Measurements from ENCODE around the gene KIF27.
A peak's percentile ranks its signal among the peaks of the same experiment; 100 is the strongest.
"Not testable (repeated sequence)": the region's sequence is repeated elsewhere in the genome, so short reads cannot be mapped to it uniquely, and the experiment has no call there.

The KIF27 gene, protein sequence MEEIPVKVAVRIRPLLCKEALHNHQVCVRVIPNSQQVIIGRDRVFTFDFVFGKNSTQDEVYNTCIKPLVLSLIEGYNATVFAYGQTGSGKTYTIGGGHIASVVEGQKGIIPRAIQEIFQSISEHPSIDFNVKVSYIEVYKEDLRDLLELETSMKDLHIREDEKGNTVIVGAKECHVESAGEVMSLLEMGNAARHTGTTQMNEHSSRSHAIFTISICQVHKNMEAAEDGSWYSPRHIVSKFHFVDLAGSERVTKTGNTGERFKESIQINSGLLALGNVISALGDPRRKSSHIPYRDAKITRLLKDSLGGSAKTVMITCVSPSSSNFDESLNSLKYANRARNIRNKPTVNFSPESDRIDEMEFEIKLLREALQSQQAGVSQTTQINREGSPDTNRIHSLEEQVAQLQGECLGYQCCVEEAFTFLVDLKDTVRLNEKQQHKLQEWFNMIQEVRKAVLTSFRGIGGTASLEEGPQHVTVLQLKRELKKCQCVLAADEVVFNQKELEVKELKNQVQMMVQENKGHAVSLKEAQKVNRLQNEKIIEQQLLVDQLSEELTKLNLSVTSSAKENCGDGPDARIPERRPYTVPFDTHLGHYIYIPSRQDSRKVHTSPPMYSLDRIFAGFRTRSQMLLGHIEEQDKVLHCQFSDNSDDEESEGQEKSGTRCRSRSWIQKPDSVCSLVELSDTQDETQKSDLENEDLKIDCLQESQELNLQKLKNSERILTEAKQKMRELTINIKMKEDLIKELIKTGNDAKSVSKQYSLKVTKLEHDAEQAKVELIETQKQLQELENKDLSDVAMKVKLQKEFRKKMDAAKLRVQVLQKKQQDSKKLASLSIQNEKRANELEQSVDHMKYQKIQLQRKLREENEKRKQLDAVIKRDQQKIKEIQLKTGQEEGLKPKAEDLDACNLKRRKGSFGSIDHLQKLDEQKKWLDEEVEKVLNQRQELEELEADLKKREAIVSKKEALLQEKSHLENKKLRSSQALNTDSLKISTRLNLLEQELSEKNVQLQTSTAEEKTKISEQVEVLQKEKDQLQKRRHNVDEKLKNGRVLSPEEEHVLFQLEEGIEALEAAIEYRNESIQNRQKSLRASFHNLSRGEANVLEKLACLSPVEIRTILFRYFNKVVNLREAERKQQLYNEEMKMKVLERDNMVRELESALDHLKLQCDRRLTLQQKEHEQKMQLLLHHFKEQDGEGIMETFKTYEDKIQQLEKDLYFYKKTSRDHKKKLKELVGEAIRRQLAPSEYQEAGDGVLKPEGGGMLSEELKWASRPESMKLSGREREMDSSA (N-terminal part only)

DNA sequence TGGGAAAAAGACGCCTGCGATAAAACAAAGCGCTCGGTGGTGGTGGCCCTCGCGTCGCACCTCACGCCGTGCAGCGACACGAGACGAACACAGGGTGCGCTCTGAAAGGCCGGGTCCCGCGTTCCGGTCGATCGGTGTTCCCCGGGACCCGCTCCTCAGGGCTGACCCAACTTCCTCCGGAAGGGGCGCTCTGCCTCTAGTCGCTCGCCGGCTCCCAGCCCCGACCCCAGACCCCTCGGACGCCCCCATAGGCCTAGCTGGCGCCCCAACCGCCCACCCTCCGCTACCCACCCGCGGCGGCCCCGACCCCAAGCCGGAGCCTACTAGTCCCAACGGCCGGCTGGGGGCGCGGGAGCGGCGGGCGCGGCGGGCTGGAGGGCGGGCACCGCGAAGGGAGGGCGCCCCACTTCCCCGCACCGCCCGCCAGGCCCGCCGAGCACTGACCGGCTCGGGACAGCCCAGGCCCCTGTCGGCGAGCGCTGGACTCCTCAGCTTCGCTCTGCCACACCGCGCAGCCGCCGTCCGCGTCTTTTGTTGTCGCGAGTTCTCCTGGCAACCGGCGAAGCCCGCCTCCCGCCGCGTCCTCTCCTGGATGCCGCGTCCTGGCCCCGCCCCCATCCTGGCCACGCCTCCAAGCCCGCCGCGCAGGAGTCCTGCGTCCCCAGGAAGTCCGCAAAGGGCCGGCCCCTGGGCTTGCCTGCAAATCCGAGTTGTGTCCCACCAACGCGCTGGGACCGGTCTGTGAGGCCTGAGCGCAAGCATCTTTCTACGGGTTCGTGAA, at the start of gene KIF27:
Gene KIF27, minus strand, starts transcription at position 506 of the 781 bp plus-strand sequence. CDS start 5,841 bp downstream, outside the sequence.
- intact Hi-C loops (cut with DNase I) = loop anchor here (5.0 kb wide), 1 partner anchor 56 kb away; no protein-coding TSS in a partner anchor
- peak; percentile 97 to 100 (median 99) for DNase-seq

DNA sequence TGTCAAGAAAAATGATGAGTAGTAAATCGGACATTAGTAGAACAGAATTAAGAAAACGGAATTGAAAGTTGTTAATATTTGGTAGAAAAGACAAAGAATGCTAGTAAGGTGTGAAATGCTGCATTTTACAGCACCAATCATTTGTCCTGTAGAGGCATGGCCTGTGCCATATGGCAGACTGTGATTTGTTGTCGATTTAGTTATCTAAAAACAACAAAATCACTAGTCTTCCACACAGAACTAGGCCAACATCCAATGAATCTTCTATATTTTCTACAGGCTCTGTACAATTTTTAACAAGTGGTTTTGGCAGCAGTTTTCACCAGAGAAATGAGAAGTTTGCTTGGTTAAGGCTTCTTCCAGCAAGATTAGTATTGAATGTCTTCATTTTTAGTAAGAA, 48.4 kb upstream of the KIF27 start:
- DNase-seq = no peak
- intact Hi-C loops (cut with DNase I) = no loop called here

DNA sequence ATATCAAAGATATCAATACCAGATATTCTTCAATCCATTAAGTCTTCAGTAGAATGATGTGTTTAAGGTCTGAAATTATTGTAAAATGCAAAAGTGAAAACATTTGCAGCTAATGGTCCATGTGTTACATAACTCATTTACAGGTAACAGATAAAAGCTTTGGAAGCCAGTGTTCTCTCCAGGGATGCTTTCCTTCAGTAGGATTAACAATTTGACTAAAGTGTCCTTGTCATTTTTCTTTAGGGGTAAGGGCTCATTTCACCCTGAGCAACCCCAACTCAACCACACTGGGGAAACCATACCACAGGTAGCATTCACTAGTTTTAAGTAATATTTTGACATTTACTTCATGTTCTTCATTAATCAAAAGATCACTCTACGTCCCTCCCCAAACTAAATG, 45.8 kb upstream of the KIF27 start:
- intact Hi-C loops (cut with DNase I) = no loop called here
- no peak for DNase-seq

DNA sequence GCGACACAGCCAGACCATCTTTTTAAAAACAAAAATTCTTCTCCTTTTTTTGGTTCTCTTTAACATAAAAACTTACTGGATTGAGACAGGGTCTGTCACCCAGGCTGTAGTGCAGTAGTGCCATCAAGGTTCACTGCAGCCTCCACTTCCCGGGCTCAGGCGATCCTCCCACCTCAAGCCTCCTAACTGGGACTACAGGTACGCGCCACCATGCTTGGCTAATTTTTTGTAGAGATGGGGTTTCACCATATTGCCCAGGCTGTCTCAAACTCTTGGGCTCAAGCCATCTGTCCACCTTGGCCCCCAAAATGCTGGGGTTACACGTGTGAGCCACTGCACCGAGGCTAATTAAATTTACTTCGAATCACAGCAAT, 45.0 kb upstream of the KIF27 start:
- peak in 1 of 10 donors; percentile 64 for DNase-seq
- intact Hi-C loops (cut with DNase I) = no loop called here

DNA sequence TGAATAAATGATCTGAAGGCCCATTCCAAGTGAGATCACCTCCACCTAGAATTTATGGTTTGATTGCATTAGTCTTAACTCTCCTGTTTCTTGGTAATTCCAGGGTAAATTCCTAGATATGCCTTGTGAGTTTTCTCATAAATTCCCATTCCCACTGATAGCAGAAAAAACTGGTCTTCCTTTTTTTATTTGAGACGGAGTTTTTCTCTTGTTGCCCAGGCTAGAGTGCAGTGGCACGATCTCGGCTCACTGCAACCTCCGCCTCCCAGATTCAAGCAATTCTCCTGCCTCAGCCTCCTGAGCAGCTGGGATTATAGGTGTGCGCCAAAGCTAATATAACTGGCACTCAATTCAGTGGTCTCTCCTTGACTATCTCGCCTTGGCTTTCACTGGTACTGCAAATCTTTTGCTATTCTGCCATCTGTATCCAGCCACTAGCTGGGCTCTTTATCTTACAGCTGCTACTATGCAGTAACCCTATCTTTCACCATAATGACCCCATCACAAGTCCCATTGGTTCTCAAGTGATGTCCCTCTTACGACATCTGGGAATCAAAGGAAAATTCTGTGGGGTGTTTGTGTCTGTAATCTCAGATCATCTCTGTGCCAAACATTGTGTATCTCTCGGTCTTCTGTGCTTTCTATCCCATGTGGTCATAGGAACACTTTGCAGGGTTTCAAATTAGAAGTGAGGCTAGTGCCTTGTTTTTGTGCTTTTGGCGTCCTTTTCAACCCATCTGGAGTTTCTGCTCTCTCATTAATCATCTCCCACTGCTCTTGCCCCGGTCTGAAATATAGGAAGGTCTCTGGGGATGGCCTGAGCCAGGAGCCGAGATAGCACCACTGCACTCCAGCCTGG, 44.3 kb upstream of the KIF27 start:
- DNase-seq = no peak
- intact Hi-C loops (cut with DNase I) = no loop called here

DNA sequence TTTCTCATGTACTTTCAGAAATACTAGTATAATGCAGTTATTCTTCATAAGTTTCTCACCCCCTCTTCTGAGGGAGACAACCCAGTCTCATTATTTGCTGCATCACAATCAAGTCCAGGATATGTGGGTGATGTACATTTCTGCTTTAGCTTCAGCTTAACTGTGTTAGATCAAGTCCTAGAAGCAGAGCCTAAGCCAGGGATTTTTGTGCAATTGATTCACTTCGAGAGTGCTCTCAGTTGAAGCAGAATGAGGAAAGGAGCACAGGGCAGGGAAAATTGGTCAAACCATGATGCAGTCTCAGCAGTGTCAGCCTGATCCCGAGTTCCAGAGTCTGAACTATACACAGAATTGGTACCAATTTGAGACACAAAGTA, 43.7 kb upstream of the KIF27 start:
- intact Hi-C loops (cut with DNase I) = no loop called here
- no peak for DNase-seq

DNA sequence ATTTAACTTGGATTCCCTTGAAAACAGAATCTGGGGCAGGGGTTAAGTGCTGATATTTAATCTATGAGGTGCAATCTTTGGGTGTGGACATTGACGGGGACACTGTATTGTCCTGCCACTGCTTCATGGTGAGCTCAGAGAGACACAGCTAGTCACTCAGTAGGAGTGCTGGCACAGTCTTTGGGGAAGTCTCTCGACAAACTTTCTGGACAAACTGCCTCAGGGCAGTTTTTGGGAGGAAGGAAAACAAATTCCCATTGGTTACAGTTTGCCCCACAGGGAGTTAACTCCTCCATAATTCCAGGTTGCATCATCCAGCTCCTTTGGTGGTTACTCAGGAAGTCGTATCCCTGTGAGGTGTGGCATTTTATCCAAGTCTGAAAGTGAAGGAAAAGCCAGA, 40.9 kb upstream of the KIF27 start:
- intact Hi-C loops (cut with DNase I) = no loop called here

DNA sequence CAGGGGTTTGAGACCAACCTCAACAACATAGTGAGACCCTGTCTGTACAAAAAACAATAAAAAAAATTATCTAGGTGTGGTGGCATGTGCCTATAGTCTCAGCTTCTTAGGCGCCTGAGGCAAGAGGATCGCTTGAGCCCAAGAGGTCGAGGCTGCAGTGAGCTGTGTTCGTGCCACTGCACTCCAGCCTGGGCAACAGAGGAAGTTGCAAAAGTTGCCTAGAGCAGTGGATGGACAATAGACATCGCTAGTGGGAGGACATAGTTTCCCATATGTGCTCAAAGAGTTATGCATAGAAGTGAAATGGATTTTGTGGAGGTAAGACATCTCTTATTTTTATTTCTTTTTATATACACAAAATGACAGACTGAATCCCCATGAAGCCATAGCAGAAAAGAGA, 39.8 kb upstream of the KIF27 start:
- DNase-seq = no peak
- intact Hi-C loops (cut with DNase I) = no loop called here

More for the DNA sequence above, 40.9 kb upstream of the KIF27 start:
- no peak for DNase-seq

DNA sequence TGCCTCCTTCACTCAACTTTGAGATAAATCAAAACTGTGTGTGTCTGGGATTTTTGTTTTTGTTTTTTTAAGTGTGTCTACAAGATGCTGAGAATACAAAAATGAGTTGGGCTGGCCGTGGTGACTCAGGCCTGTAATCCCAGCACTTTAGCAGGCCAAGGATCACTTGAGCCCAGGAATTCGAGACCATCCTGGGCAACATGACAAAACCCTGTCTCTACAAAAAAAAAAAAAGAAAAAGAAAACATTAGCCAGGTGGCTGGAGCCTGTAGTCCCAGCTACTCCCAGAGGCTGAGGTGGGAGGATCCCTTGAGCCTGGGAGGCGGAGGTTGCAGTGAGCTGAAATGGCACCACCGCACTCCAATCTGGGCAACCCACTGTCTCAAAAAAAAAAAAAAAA, 37.8 kb upstream of the KIF27 start:
- intact Hi-C loops (cut with DNase I) = no loop called here
- DNase-seq = no peak

DNA sequence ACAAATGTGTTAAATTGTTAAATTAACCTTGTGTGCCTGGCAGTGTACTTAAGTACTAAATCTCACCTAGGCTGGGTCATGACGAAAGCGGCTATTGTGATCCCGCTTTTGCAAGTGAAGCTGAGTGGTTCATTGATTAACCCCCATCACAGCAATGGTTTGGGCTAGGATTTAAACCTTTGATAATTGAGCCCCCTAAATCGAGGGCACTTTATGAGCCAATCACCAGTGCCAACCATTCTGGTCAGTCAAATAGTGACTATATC, 35.9 kb upstream of the KIF27 start:
- intact Hi-C loops (cut with DNase I) = loop anchor here (1.0 kb wide), 1 partner anchor 24 kb away; no protein-coding TSS in a partner anchor
- no peak for DNase-seq

DNA sequence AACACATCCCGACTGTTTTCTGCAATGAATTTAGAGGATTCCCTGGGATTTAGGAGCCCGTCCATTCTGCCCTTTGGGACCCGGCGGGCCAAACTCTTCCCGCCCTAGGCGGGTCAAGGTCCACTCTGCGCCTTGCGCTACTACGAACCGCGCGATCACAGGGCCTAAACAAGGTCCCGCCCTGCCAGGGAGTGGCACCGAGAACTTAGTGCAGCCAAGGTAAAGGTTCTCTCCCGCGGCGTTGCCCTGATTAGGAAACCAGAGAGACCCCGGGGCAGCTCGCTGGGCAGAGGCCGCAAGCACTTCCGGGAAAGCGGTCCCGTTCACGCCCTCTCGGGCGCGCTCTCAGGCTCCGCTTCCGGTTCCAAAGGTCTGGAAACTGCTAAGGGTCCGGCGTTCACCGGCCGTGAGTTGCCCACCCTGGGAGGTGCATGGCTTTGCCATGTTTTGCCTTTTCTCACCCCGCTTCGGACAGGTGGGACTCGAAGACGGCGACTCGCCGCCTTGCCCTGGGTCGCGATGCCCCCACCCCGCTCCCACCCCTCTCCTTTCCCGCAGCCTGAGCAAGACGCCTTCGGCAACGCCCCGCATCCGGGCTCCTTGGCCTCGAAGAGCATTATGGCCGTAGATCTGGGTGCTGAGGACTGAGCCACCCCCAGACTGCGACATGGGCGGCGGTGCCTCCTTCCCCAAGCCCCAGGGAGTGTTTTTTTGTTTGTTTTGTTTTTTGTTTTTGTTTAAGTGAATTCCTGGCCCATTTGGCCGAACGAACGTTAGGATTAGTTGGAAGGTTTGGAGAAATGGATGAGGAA, 35.4 kb upstream of the KIF27 start:
- DNase-seq = peak; percentile 60 to 95 (median 72)
- intact Hi-C loops (cut with DNase I) = loop anchor here (1.0 kb wide), 1 partner anchor 25 kb away; no protein-coding TSS in a partner anchor

DNA sequence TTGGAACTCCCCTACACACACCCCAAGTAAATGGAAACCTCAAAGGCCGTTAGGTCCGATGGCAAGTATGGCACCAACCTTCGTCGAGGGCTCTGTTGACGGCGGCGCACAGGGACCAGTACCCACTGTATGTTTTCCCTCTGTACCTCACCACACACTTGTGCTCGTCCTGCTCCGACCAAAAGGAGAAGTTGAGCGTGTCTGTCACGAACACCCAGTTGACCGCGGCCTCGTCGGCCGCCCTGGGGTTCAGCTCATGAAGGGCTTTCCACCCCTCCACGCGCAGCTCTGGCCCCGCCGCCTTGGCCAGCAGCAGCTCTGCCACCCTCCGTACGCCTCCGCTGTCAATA, 34.8 kb upstream of the KIF27 start:
- intact Hi-C loops (cut with DNase I) = no loop called here
- DNase-seq = peak in 5 of 10 donors; percentile 23 to 85 (median 25)

DNA sequence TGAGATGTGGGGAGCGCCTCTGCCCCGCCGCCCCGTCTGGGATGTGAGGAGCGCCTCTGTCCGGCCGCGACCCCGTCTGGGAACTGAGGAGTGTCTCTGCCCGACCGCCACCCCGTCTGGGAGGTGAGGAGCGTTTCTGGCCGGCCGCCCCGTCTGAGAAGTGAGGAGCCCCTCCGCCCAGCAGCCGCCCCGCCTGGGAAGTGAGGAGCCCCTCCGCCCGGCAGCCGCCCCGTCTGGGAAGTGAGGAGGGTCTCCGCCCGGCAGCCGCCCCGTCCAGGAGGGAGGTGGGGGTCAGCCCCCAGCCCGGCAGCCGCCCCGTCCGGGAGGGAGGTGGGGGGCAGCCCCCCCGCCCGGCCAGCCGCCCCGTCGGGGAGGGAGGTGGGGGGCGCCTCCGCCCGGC, 26.9 kb upstream of the KIF27 start:
- DNase-seq; intact Hi-C loops (cut with DNase I): not testable (repeated sequence)

DNA sequence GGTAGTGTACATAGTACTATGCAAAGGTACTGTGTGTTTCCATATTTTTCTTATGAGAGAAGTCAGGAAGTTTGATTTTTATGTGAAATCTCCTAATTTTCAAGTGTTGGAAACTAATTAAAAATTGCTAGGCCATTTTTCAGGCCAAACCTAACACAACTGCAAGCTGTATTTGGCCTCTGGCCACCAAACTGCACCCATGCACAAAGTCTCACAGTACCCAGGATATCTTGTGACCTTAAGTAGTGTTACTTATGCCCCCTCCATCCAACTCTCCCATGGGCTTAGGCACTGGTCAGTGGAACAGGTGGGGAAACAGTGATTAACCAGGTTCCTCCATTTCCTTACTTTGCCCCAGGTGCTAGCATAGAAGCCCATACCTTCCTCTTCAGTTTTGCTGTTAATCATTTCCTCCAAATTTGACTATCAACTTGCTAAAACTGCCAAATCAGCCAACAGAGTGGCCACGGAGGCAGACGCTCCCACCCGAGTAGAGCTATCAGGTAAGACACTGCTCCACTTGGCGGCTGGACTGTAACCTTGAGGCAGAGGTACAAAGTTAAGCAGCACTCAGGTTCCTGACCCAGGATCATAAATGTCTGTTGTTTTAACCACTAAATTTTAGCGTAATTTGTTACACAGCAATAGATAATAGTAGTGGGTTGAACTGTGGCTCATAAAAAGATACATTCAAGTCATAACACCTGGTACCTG, 19.5 kb upstream of the KIF27 start:
- no peak for DNase-seq
- intact Hi-C loops (cut with DNase I) = no loop called here

DNA sequence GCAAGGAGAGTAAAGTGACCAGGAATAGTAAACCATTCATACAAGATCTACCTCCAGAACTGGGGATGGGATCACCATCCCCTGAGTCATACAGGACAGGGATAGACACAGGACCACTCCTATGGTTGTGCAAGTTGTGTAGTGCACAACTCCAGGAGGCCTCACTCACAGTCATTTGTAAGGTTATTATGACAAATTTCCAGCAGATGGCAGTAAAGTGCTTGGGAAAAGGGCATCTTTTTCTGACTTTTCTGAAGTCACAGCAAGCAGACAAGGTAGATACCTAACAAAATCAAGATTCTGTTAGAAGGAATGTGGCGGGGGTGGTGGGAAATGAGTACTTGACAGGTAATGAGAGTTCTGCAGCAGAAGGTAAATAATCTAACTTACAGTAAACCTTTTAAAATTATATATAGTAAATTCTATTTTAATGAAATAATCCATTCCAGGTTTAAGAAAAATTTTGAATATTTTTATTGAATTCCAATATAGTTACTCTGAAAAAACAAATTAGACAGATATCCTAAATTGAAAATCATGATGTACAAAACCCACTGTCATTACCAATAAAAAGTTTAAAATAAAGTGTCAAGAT, 16.7 kb upstream of the KIF27 start:
- DNase-seq = peak in 1 of 10 donors; percentile 11
- intact Hi-C loops (cut with DNase I) = loop anchor here (1.0 to 5.0 kb wide), 3 partner anchors 234 to 377 kb away; no protein-coding TSS in a partner anchor

DNA sequence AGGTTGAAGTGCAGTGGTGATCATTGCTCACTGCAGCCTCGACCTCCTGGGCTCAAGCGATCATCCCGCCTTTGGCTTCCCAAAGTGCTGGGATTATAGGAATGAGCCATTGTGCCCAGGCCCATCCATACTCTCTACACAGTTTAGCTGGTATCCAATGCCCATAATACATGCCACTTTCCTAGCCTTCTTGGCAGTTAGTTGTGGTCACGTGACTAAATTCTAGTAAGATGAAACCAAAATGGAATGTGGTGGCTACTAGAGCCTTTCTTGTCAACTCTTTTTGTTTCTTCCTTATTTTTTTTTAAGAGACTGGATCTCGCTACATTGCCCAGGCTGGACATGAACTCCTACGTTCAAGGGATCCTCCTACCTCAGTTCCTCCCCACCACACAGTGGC, 15.3 kb upstream of the KIF27 start:
- intact Hi-C loops (cut with DNase I) = loop anchor here (2.0 to 5.0 kb wide), 2 partner anchors 236 to 378 kb away; no protein-coding TSS in a partner anchor

More for the DNA sequence above, 15.3 kb upstream of the KIF27 start:
- DNase-seq = no peak

Data from posterior cingulate gyrus (tissue), 11 donors.